Uterus (tissue), 2 donors: ENCODE data around the gene ERGIC1.

Experiments
- CTCF ChIP-seq, 4 experiments: fragments of 200-600 bp in 2 of 4; fragments of 450-650 bp in 2 of 4; sonication (generic) in 2 of 4; IDR thresholded peaks; one replicate each; pipeline ENCODE4 v1.5.1; 2016 to 2019; ENCODE audit warnings: antibody characterized with exemption in 4 of 4, mild to moderate bottlenecking in 2 of 4, moderate library complexity in 1 of 4
- POLR2A ChIP-seq, 2 donors: fragments of 450-650 bp; IDR thresholded peaks; one replicate each; pipeline ENCODE4 v1.6.1; 2016; ENCODE audit warnings: antibody characterized with exemption in 2 of 2, mild to moderate bottlenecking in 1 of 2, moderate library complexity in 1 of 2

DNA sequence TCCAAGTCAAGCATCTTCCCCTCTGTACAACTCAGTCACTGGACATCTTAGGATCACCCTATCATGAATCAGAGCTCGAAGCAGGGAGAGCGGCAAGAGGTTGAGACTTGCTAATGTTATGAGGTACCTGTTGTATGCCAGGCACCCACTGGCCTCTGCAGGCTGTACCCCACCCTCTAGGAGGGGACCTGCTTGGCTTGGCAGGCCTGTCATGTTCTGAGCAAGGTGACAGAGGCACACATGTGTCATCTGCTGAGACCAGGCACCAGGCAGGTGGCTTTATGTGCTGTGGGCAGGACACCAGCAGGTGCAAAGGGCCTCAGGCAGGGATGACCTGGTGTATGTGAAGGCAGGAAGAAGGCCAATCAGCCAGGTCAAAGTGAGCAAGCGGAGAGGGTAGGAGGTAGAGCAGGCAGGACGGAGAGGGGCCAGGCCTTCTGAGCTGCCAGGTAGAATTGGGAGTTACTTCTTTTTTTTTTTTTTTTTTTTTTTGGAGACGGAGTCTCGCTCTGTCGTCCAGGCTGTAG, 64.9 kb downstream of the ERGIC1 start:
- TF ChIP-seq CTCF (IDR thresholded peaks at IDR 0.05) (no peak), POLR2A (IDR thresholded peaks at IDR 0.05) (no peak)
